GM18511 (cell line): ENCODE results near the gene CCNQ.

Source experiments
- ATAC-seq: cut with Tn5 transposase; IDR thresholded peaks from one replicate; pipeline ENCODE4 v1.9.1; 2021; ENCODE audit warnings: mild to moderate bottlenecking, moderate library complexity; ENCODE audit not compliant: unreplicated experiment

CCNQ gene

DNA sequence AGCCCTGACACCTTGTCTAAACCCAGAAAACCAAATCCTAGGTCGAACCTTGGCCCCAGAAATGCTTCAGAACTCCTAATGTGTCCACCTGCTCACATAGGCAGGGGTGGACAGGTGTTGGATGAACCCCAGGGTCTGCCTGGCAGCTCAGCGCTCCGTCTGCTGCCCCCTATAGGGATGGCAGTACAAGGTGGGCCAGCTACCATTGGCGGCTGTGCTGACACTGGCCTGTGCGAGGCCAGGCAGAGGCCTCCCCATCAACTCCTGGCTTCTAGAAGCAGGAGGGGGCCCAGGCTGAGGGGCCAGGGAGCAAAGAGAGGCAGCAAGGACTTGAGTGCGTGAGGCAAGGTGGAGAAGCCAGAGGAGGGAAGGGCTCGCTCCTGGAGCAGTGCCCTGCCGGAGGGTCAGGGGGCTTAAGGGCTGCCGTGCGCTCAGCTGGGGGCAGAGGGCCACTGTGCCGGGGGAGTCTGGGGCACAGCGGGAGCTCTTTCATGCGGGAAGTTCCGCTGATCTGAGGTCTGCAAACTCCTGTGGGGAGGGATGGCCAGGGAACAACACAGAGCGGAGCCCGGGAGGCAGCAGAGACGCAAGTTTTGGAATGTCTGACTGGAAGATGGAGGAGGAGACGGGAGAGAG is 20.6 kb downstream of the CCNQ start:
- ATAC-seq, result no peak

- no peak for ATAC-seq
Observed at GRCh38 chrX:153576961-153577360, 22.0 kb downstream of the CCNQ start.

GRCh38 chrX:153576239-153576870 is 22.6 kb downstream of the CCNQ start:
- ATAC-seq, result no peak

GRCh38 chrX:153573984-153574383 is 25.0 kb downstream of the CCNQ start:
- ATAC-seq, result no peak

GRCh38 chrX:153572601-153573000 is 26.3 kb downstream of the CCNQ start:
- no peak for ATAC-seq

- ATAC-seq, result no peak
Observed at GRCh38 chrX:153571534-153571908, 27.4 kb downstream of the CCNQ start.

DNA sequence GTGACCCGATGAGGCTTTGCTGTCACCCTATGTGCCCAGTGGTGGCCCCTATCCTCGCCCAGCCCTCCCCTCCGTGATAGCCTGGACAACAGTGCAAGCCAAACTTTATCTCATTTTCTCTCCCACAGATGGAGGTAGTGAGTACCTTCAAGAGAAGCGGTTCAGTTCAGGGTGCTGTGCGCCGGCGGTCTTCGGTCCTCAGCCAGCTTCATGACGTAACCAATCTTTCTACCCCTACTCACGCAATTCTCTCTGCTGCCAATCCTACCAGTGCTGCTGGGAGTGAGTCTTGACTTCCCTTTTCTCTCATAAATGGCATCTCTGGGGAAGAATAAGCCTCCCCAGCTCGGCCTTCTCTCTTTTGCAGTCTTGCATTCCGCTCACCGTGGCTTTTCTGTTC is 29.5 kb downstream of the CCNQ start:
- no peak for ATAC-seq

- no peak for ATAC-seq
Observed at GRCh38 chrX:153568451-153569011, 30.4 kb downstream of the CCNQ start.

DNA sequence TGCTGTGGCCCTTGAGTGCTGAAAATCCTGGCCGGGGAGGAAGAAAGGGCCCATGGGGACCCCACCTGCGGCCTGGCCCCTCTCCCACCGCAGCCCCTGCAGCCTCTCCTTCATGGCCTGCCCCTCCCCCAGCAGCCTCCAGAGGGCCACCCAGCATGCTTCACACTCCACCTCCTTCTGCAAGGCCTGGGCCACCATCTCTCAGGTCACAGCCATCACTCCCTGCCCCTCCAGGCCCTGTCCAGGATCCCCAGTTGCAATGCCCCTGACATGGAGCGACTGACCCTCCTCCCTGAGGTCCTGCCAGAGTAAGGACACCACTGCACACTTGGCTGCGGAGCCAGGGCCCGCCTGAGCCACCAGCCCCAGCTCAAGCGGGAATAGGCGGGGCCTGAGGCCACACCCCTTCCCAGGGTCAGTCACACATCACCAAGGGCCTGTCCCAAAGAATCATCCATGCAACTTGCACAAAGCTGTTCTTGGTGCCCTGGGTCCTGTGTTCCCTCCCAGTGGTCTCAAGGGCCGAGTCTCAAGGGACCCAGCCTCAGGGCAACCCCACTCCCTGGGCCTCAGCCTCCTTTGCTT is 32.9 kb downstream of the CCNQ start:
- ATAC-seq, result no peak

- ATAC-seq, result no peak
Observed at GRCh38 chrX:153564047-153564606, 34.8 kb downstream of the CCNQ start.

- ATAC-seq, result no peak
Observed at GRCh38 chrX:153562546-153562945, 36.4 kb downstream of the CCNQ start.

GRCh38 chrX:153561337-153561736 is 37.6 kb downstream of the CCNQ start:
- no peak for ATAC-seq

GRCh38 chrX:153560466-153560865 is 38.5 kb downstream of the CCNQ start:
- no peak for ATAC-seq

GRCh38 chrX:153560000-153560399 is 38.9 kb downstream of the CCNQ start:
- no peak for ATAC-seq

DNA sequence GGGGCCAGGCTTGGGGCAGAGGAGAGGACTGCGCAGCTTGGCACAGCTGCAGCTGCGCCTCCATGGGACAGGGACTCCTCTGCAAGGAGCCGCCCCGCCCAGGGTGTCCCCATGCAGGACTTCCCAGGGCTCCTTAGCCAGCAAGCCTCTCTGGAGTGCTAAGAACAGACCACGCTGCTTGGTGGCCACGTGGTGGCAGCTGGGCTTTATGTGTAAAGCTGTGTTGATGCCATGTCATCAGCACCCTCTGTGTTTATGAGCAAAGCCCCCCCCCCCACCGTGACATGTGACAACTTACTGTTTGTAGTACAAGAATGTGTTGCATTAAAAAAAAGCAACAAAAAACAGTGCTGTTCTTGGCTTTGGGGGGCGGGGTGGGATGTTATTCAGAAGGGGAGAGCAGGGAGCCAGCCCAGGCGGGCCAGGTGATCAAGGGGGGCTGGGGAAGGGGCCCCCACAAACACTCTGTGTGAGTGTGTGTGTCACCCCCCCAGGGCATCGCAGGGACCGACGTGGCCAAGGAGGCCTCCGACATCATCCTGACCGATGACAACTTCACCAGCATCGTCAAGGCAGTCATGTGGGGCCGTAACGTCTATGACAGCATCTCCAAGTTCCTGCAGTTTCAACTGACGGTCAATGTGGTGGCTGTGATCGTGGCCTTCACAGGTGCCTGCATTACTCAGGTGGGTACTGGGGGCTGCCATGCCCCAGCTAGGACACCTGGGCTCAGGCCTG is 41.2 kb downstream of the CCNQ start:
- no peak for ATAC-seq

DNA sequence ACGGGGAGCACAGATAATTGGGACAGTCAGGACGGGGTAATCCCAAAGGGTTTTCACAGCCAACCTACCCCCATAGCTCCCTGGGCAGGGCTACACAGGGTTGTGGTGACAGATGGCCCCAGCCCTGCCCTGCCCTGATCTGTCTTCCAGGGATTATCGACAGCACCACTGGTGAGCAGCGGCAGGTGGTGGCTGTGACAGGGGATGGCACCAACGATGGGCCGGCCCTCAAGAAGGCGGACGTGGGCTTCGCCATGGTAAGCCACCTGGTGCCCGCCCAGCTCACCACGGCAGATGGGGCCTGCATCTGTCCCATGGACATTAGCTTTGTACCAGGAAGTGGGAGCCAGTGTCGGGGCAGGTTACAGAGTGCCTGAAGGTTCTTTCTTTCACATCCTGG is 42.2 kb downstream of the CCNQ start:
- ATAC-seq, result no peak

DNA sequence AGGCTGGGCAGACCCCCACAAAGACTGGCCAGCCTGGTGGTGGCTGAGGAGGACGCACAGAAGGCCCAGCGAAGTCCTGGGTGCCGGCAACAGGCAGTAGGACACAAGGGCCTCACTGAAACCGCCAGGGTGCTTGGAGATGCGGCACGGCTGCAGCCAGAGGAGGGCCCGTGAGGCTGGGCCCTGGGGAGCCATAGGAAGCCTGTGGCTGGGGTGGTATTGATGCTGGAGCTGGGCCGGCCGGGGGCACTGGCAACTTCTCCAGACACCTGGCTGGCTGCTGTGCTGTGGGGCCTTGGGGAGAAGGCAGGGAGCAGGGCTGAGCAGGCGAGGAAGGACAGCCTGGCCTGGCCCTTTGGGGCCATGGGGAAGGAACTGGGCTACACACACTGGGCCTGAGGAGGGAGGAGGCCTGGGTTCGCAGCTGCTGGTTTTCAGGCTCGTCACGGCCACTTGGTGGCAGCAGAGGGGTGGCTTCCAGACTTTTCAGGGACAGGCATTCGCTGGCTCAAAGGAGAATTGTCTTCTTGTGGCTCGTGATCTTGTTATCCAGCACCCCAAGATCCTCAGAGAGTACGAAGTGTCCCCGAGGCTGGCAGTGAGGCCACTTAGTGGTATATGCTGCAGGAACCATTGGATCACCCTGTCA is 44.3 kb downstream of the CCNQ start:
- ATAC-seq, result no peak

GRCh38 chrX:153551135-153551534 is 47.8 kb downstream of the CCNQ start:
- no peak for ATAC-seq

DNA sequence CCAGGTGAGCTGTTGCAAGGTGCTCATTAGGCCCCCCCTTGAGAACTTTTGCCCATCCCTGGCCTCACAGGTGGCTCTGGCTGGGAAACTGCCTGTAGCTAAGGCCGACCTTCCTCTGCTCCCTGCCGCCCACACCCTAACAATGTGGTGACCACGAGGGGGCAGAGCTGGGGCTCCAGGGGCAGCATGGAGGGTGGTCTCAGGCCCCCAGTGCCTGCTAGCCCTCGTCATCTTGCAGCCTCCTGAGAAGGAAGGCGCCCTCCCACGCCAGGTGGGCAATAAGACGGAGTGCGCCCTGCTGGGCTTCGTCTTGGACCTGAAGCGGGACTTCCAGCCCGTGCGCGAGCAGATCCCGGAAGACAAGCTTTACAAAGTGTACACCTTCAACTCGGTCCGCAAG is 49.1 kb downstream of the CCNQ start:
- no peak for ATAC-seq

DNA sequence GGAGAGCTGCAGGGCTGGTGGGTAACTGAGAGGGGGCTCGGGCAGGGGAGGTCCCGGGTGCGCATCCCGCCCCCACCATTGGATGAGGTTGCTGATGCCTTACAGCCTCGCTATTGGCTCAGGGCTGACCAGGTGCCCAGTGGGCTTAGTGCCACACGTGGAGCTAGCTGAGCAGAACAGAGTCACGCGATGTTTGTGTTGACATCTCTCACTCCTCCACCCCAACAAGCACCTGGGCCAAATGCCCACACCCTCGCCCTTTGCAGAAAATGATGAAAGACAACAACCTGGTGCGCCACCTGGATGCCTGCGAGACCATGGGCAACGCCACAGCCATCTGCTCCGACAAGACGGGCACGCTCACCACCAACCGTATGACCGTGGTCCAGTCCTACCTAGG is 49.7 kb downstream of the CCNQ start:
- ATAC-seq, result no peak

- no peak for ATAC-seq
Observed at GRCh38 chrX:153547195-153547594, 51.7 kb downstream of the CCNQ start.
